Ovary (tissue), 3 donors: Measurements from ENCODE around the gene GRIN2A.

Experiments used
- CTCF ChIP-seq, 3 donors: fragments of 450-650 bp in 2 of 3; fragments of 200-600 bp in 1 of 3; IDR thresholded peaks; one replicate each; pipeline versions ENCODE4 v1.5.1 to v1.8.0; 2016 to 2022; ENCODE audit warnings: antibody characterized with exemption in 3 of 3, mild to moderate bottlenecking in 1 of 3
- POLR2A ChIP-seq: fragments of 450-650 bp; IDR thresholded peaks from one replicate; pipeline ENCODE4 v1.6.1; 2017; ENCODE audit warnings: antibody characterized with exemption, mild to moderate bottlenecking, moderate library complexity
- donor health status: DM: no; HTN: no; CAD: no.

GRCh38 chr16:10040136-10041080 lies 141.8 kb downstream of the GRIN2A start:
- TF ChIP-seq CTCF (IDR thresholded peaks at IDR 0.05) (no peak), POLR2A (no peak)
